CD14-positive monocyte (primary cell): Measurements from ENCODE around the gene ADAMTSL3. TPM values are rescaled to one million over a fixed set of nuclear protein-coding genes. Genes with fewer than 3 reads are reported as not detected.

ENCODE experiments used
- DNase-seq, 3 donors: peaks; one replicate each; pipeline ENCODE4 v3.0.0-alpha.2; 2011 to 2022
- H2AFZ ChIP-seq: 2 replicates; pipeline ENCODE4 v1.6.0; 2012; ENCODE audit warnings: mild to moderate bottlenecking, low read depth, low read length, inconsistent platforms; ENCODE audit not compliant: insufficient read depth, poor library complexity, severe bottlenecking
- H3K27ac ChIP-seq, 2 donors: 1 replicate in 1 of 2; 2 replicates in 1 of 2; pipeline ENCODE4 v1.5.1; 2012 to 2013; ENCODE audit warnings: low read length in 2 of 2, control low read depth in 1 of 2, inconsistent platforms in 1 of 2, low read depth in 1 of 2, mild to moderate bottlenecking in 1 of 2
- H3K27me3 ChIP-seq, 2 donors: one replicate each; pipeline versions ENCODE4 v1.6.0 to v1.6.1; 2011 to 2013; ENCODE audit warnings: low read length in 2 of 2; ENCODE audit not compliant: control insufficient read depth in 2 of 2, insufficient read depth in 2 of 2
- H3K36me3 ChIP-seq, 2 donors: replicated peaks in 1 of 2; 1 replicate in 1 of 2; 2 replicates in 1 of 2; pipeline versions ENCODE4 v1.5.1 to v1.6.1; 2012 to 2013; ENCODE audit warnings: low read length in 2 of 2, control low read depth in 1 of 2, inconsistent platforms in 1 of 2, mild to moderate bottlenecking in 1 of 2; ENCODE audit not compliant: insufficient read depth in 2 of 2, control insufficient read depth in 1 of 2
- H3K4me1 ChIP-seq, 2 donors: 1 replicate in 1 of 2; 2 replicates in 1 of 2; pipeline versions ENCODE4 v1.5.1 to v1.6.1; 2012 to 2013; ENCODE audit warnings: low read length in 2 of 2, control low read depth in 1 of 2, inconsistent platforms in 1 of 2, mild to moderate bottlenecking in 1 of 2, moderate library complexity in 1 of 2; ENCODE audit not compliant: insufficient read depth in 2 of 2, control insufficient read depth in 1 of 2
- H3K4me2 ChIP-seq: replicated peaks from 2 replicates; pipeline ENCODE3; 2012; ENCODE audit warnings: low read length, moderate library complexity, mild to moderate bottlenecking; ENCODE audit not compliant: poor library complexity, severe bottlenecking; ENCODE audit errors: extremely low read depth
- H3K4me3 ChIP-seq, 3 experiments: fragments of 200-600 bp in 1 of 3; sonication (generic) in 1 of 3; replicated peaks in 1 of 3; 1 replicate in 2 of 3; 2 replicates in 1 of 3; pipeline ENCODE4 v1.5.1; 2011 to 2013; ENCODE audit warnings: low read length in 3 of 3, mild to moderate bottlenecking in 3 of 3, control low read depth in 2 of 3, low read depth in 2 of 3, inconsistent platforms in 1 of 3, moderate library complexity in 1 of 3
- H3K79me2 ChIP-seq: 2 replicates; pipeline ENCODE4 v1.6.0; 2012; ENCODE audit warnings: mild to moderate bottlenecking, control low read depth, inconsistent platforms, low read length, moderate library complexity; ENCODE audit not compliant: insufficient read depth
- H3K9ac ChIP-seq: 2 replicates; pipeline ENCODE4 v1.6.0; 2017; ENCODE audit warnings: low read length, mild to moderate bottlenecking; ENCODE audit not compliant: insufficient read depth, poor library complexity, severe bottlenecking
- H3K9me3 ChIP-seq, 2 donors: replicated peaks in 1 of 2; 1 replicate in 1 of 2; 2 replicates in 1 of 2; pipeline versions ENCODE4 v1.5.1 to v1.6.1; 2012 to 2013; ENCODE audit warnings: low read length in 2 of 2, control low read depth in 1 of 2; ENCODE audit not compliant: control insufficient read depth in 1 of 2, insufficient read depth in 1 of 2
- H4K20me1 ChIP-seq: 2 replicates; pipeline ENCODE4 v1.6.0; 2012; ENCODE audit warnings: mild to moderate bottlenecking, low read length, control low read depth, moderate library complexity; ENCODE audit not compliant: insufficient read depth
- H3K27ac Mint-ChIP-seq, 7 donors: one replicate each; pipeline ENCODE4 v1.8.0; 2020; ENCODE audit warnings: mild to moderate bottlenecking in 7 of 7, mixed read lengths in 7 of 7, moderate library complexity in 6 of 7, inconsistent platforms in 2 of 7
- H3K27me3 Mint-ChIP-seq, 3 donors: one replicate each; pipeline ENCODE4 v1.8.0; 2021 to 2022; ENCODE audit warnings: low read depth in 3 of 3, mild to moderate bottlenecking in 3 of 3, mixed read lengths in 3 of 3, moderate library complexity in 3 of 3, inconsistent platforms in 1 of 3
- H3K36me3 Mint-ChIP-seq, 2 donors: one replicate each; pipeline ENCODE4 v1.8.0; 2020; ENCODE audit warnings: mixed read lengths in 2 of 2, inconsistent platforms in 1 of 2, mild to moderate bottlenecking in 1 of 2
- H3K4me1 Mint-ChIP-seq: one replicate; pipeline ENCODE4 v1.8.0; 2020; ENCODE audit warnings: mild to moderate bottlenecking, mixed read lengths
- H3K4me3 Mint-ChIP-seq, 2 donors: one replicate each; pipeline ENCODE4 v1.8.0; 2020; ENCODE audit warnings: mild to moderate bottlenecking in 2 of 2, mixed read lengths in 2 of 2, moderate library complexity in 1 of 2
- H3K9me3 Mint-ChIP-seq, 7 donors: one replicate each; pipeline ENCODE4 v1.8.0; 2020 to 2022; ENCODE audit warnings: mixed read lengths in 7 of 7, mild to moderate bottlenecking in 6 of 7, moderate library complexity in 6 of 7, inconsistent platforms in 2 of 7
- CTCF ChIP-seq: fragments of 200-600 bp; IDR thresholded peaks from one replicate; pipeline ENCODE4 v1.8.0; 2022; ENCODE audit warnings: antibody characterized with exemption, mild to moderate bottlenecking
- WGBS: methylation state at CpG from one replicate; pipeline ENCODE4 v1.1.5; 2013; ENCODE audit warnings: missing lambda C conversion rate; ENCODE audit not compliant: insufficient coverage; 5-methylcytosine and 5-hydroxymethylcytosine counted together
- intact Hi-C, 2 donors: fragments of 100-400 bp; cut with micrococcal nuclease; formaldehyde crosslinking; loops; one replicate each; pipeline versions ENCODE4 v1.15.0 to v1.15.1; 2023
- polyA plus RNA-seq, 3 donors: library from polyadenylated mRNA; depleted of rRNA in 1 of 3; unstranded in 2 of 3; stranded (reverse) in 1 of 3; fragments of 300-500 nt in 2 of 3; fragments of >200 nt in 1 of 3; fragmentation: Illumina TruSeq in 2 of 3; gene quantifications; 1 replicate in 2 of 3; 2 replicates in 1 of 3; pipeline ENCODE4 v1.2.3, GENCODE V29; 2012 to 2021

Gene ADAMTSL3
- polyA plus RNA-seq, 3 donors = not detected

- Histone ChIP-seq H3K79me2 (no peaks in the 10 kb centered on the region), H3K36me3 (no peaks in the 10 kb centered on the region), H2AFZ (no peak overlapping the region), H3K27me3 (no peaks in the 10 kb centered on the region), H3K4me3 (no peak overlapping the region), H3K4me1 (no peaks in the 10 kb centered on the region), H3K27ac (no peak overlapping the region), H3K9ac (no peak overlapping the region), H3K4me2 (no peak overlapping the region), H4K20me1 (no peaks in the 10 kb centered on the region), H3K9me3 (peaks cover 5 to 18% of the 10 kb centered on the region in 2 donors)
- Mint-ChIP-seq H3K4me1 (no peaks in the 10 kb centered on the region), H3K27ac (no peak overlapping the region), H3K4me3 (no peak overlapping the region), H3K9me3 (peaks cover 4 to 19% (median 12%) of the 10 kb centered on the region in 7 donors), H3K36me3 (no peaks in the 10 kb centered on the region), H3K27me3 (peaks cover 2% of the 10 kb centered on the region in 3 donors)
- no peak for TF ChIP-seq CTCF
- intact Hi-C loops = no loop called here
- DNase-seq = no peak
- 79% methylated on average over 3 of the region's 3 CpGs for WGBS
Measured at GRCh38 chr15:83978588-83978987, 324.7 kb downstream of the ADAMTSL3 start.

- no peaks in the 10 kb centered on the region for H4K20me1 ChIP-seq
- H2AFZ ChIP-seq = no peak overlapping the region
- H3K36me3 Mint-ChIP-seq = no peaks in the 10 kb centered on the region
- no peak overlapping the region for H3K4me3 Mint-ChIP-seq
- H3K27ac ChIP-seq = no peak overlapping the region
- intact Hi-C loops = no loop called here
- no peaks in the 10 kb centered on the region for H3K36me3 ChIP-seq
- H3K9ac ChIP-seq = no peak overlapping the region
- no peak overlapping the region for H3K27ac Mint-ChIP-seq
- H3K9me3 ChIP-seq = peaks cover 5 to 18% of the 10 kb centered on the region in 2 donors
- no peak for TF ChIP-seq CTCF
- H3K4me1 Mint-ChIP-seq = no peaks in the 10 kb centered on the region
- H3K79me2 ChIP-seq = no peaks in the 10 kb centered on the region
- DNase-seq = no peak
- H3K4me1 ChIP-seq = no peaks in the 10 kb centered on the region
- H3K27me3 Mint-ChIP-seq = peaks cover 0 to 2% (median 0%) of the 10 kb centered on the region in 3 donors
- H3K27me3 ChIP-seq = no peaks in the 10 kb centered on the region
- peaks cover 4 to 19% (median 12%) of the 10 kb centered on the region in 7 donors for H3K9me3 Mint-ChIP-seq
- H3K4me2 ChIP-seq = no peak overlapping the region
- H3K4me3 ChIP-seq = no peak overlapping the region
- WGBS = 95% methylated on average over 4 of the region's 4 CpGs
Measured at GRCh38 chr15:83980637-83981036, 326.7 kb downstream of the ADAMTSL3 start.
